Panc1 (cell line): ENCODE measurements around the gene CUTA. TPM values are rescaled to one million over a fixed set of nuclear protein-coding genes. Genes with fewer than 3 reads are reported as not detected.

Experiments used
- ATAC-seq: fragments of 200-7000 bp; cut with Tn5 transposase; 2 replicates; pipeline ENCODE4 v1.9.1; 2020; ENCODE audit warnings: mild to moderate bottlenecking, moderate library complexity
- Bru-seq: library from RNA; stranded (reverse); fragments of 400-500 nt; gene quantifications from one replicate; lab custom pipeline; 2021; lab: Mats Ljungman, UMichigan
- BruChase-seq, 2 experiments: library from RNA; stranded (reverse); fragments of 400-500 nt; gene quantifications; one replicate each; lab custom pipeline; 2021; lab: Mats Ljungman, UMichigan
- BruUV-seq: library from RNA; stranded (reverse); fragments of 400-500 nt; replicated peaks from 2 replicates; lab custom pipeline; 2021; lab: Mats Ljungman, UMichigan
- CTCF ChIA-PET: fragments of 300-600 bp; sonication (Branson Sonifier 250); formaldehyde crosslinking; loops from one replicate; lab custom pipeline; 2022; ENCODE audit warnings: antibody characterized with exemption; lab: Charles Lee
- POLR2A ChIA-PET: fragments of 300-600 bp; sonication (Branson Sonifier 250); formaldehyde crosslinking; loops from one replicate; lab custom pipeline; 2022; ENCODE audit warnings: antibody characterized with exemption; lab: Charles Lee
- DNase-seq: peaks from one replicate; pipeline ENCODE4 v3.0.0-alpha.2; 2010; ENCODE audit warnings: low read depth, low spot score
- H3K27ac ChIP-seq: 2 replicates; pipeline ENCODE4 v1.5.1; 2011; ENCODE audit warnings: mild to moderate bottlenecking, low read length, inconsistent platforms
- H3K27me3 ChIP-seq: fragments of 200-500 bp; sonication (Bioruptor generic); 2 replicates; pipeline ENCODE4 v1.6.0; 2014; ENCODE audit warnings: low read length, inconsistent platforms; ENCODE audit not compliant: control insufficient read depth, insufficient read depth
- H3K36me3 ChIP-seq: fragments of 200-500 bp; sonication (Bioruptor generic); 2 replicates; pipeline ENCODE4 v1.5.1; 2014; ENCODE audit warnings: inconsistent platforms, mild to moderate bottlenecking, low read length, moderate library complexity; ENCODE audit not compliant: control insufficient read depth, insufficient read depth
- H3K4me1 ChIP-seq: 2 replicates; pipeline ENCODE4 v1.5.1; 2011; ENCODE audit warnings: inconsistent platforms, mild to moderate bottlenecking, low read length, moderate library complexity; ENCODE audit not compliant: control insufficient read depth, insufficient read depth
- H3K4me3 ChIP-seq, 2 experiments: 2 replicates each; pipeline ENCODE4 v1.5.1; 2011 to 2012; ENCODE audit warnings: low read depth in 2 of 2, low read length in 2 of 2, mild to moderate bottlenecking in 2 of 2, inconsistent platforms in 1 of 2, moderate library complexity in 1 of 2
- H3K9me3 ChIP-seq: fragments of 200-500 bp; sonication (Bioruptor generic); 2 replicates; pipeline ENCODE4 v1.5.1; 2014; ENCODE audit warnings: low read depth, mild to moderate bottlenecking, inconsistent platforms, low read length, moderate library complexity; ENCODE audit not compliant: control insufficient read depth, insufficient read depth
- POLR2AphosphoS5 ChIP-seq: IDR thresholded peaks from 2 replicates; pipeline ENCODE4 v1.6.1; 2012; ENCODE audit warnings: mild to moderate bottlenecking, low read depth, low read length, moderate library complexity
- REST ChIP-seq, 2 experiments: IDR thresholded peaks; 2 replicates each; pipeline ENCODE4 v1.6.1; 2011 to 2012; ENCODE audit warnings: low read depth in 2 of 2, control low read depth in 1 of 2, low read length in 1 of 2, mild to moderate bottlenecking in 1 of 2, moderate library complexity in 1 of 2; ENCODE audit not compliant: insufficient read depth in 1 of 2
- SIN3A ChIP-seq: IDR thresholded peaks from 2 replicates; pipeline ENCODE4 v1.6.1; 2012; ENCODE audit warnings: low read depth, mild to moderate bottlenecking, low read length, moderate library complexity, borderline replicate concordance; ENCODE audit not compliant: insufficient read depth
- TCF7L2 ChIP-seq: IDR thresholded peaks from 2 replicates; pipeline ENCODE4 v1.6.1; 2011; ENCODE audit warnings: mild to moderate bottlenecking, low read depth, low read length, inconsistent platforms
- in situ Hi-C: cut with HindIII; loops from 2 replicates; pipeline ENCODE4 v1.10.0; 2016; ENCODE audit warnings: low sequenced_read_pairs, low pct_unique_long_range_greater_than_20kb
- intact Hi-C: fragments of 100-400 bp; cut with micrococcal nuclease; formaldehyde crosslinking; loops from one replicate; pipeline ENCODE4 v1.10.0; 2022; ENCODE audit not compliant: unreplicated experiment
- long read RNA-seq: library from polyadenylated mRNA; unstranded; transcript quantifications from one replicate; pipeline ENCODE4 v2.0.0, GENCODE V29; 2021; ENCODE audit not compliant: unreplicated experiment
- polyA plus RNA-seq: library from polyadenylated mRNA; unstranded; fragments of >200 nt; gene quantifications from one replicate; pipeline ENCODE4 v1.2.1, GENCODE V29; 2012; ENCODE audit warnings: missing spikeins; ENCODE audit not compliant: insufficient read length
- total RNA-seq: library from RNA; stranded (reverse); gene quantifications from one replicate; pipeline ENCODE4 v1.2.1, GENCODE V29; 2021; ENCODE audit not compliant: unreplicated experiment
- TF ChIP-seq, protein P1 (sequence below): fragments of 450-650 bp; IDR thresholded peaks from 2 replicates; pipeline ENCODE4 v1.5.1; 2017; ENCODE audit warnings: mild to moderate bottlenecking

Gene CUTA
- total RNA-seq = 338 TPM
- polyA plus RNA-seq = 397 TPM
- percentile 91 among the genes with signal in this experiment for Bru-seq, nascent RNA
- BruChase-seq, experiment 1, labeled RNA remaining after a 2-hour chase = percentile 93 among the genes with signal in this experiment
- BruChase-seq, experiment 2, labeled RNA remaining after a 6-hour chase = percentile 97 among the genes with signal in this experiment
- long read RNA-seq, transcript CUTA-203 (6 exons, 937 nt) = minor isoform, 31 of 151 reads
- long read RNA-seq, transcript CUTA-214 (6 exons, 661 nt) = minor isoform, 17 of 151 reads
- long read RNA-seq, transcript CUTA-210 (6 exons, 769 nt) = minor isoform, 19 of 151 reads
- long read RNA-seq, transcript CUTA-205 (5 exons, 1,054 nt) = major isoform, 64 of 151 reads
- long read RNA-seq, partial matches to known transcripts = 0 of 151 reads
- long read RNA-seq, other reads (novel, unspliced or antisense) = 15 of 151 reads

DNA sequence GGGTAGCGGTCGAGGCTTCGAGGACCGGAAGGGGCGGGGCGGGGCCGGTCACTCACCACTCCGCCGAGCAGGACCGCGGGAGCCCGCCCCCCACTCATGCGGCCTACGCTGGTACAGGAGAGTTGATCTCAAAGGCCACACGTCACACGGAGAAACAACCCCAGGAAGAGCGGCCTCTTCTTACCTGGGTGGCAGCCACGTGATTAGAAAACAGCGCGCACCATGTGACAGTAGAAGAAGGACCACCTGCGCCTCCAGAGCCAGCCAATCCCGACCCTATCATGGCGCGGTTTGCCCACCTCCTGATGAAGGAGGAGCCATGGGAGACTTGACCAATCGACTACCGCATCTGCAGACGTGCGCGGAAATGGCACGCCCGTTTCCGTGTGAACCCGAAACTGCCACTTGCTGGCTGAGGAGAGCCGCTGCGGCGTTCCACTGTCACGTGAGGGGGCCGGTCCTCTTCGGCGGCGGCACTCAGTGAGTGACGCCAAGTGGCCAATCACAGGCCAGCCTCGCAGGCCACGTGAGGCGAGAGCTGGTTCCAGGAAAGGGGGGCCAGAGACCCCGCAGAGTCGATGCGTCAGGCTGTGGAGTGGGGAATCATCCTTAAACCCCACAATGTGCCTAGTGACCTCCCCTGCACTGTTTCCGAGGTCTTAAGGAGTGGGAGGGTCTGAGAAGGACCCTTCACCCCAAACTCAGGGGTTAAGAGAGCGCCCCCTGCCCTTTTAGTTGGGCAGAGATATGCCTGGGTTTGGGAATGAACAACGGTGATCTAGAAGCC lies at the start of gene CUTA:
TSS of gene CUTA (minus strand) at position 205 of the 787 bp plus-strand sequence. CDS start at position 98, 107 bp downstream.
- peak; percentile 68; the same call in 1 of the 2 replicates for TF ChIP-seq SIN3A
- TF ChIP-seq TCF7L2 = peak; percentile 86
- TF ChIP-seq POLR2AphosphoS5 = peak; percentile 37; the same call in 1 of the 2 replicates
- TF ChIP-seq REST (IDR thresholded peaks at IDR 0.05; ENCODE audit: insufficient read depth in 1 of 2, low read depth in 2 of 2, low read length in 1 of 2) = no peak
- TF ChIP-seq, protein P1, sequence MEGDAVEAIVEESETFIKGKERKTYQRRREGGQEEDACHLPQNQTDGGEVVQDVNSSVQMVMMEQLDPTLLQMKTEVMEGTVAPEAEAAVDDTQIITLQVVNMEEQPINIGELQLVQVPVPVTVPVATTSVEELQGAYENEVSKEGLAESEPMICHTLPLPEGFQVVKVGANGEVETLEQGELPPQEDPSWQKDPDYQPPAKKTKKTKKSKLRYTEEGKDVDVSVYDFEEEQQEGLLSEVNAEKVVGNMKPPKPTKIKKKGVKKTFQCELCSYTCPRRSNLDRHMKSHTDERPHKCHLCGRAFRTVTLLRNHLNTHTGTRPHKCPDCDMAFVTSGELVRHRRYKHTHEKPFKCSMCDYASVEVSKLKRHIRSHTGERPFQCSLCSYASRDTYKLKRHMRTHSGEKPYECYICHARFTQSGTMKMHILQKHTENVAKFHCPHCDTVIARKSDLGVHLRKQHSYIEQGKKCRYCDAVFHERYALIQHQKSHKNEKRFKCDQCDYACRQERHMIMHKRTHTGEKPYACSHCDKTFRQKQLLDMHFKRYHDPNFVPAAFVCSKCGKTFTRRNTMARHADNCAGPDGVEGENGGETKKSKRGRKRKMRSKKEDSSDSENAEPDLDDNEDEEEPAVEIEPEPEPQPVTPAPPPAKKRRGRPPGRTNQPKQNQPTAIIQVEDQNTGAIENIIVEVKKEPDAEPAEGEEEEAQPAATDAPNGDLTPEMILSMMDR = peak; percentile 72
- Histone ChIP-seq H3K9me3 (no peaks in the 10 kb centered on the region), H3K4me3 (peak within 1 kb of the TSS; percentile 86), H3K4me1 (peaks cover 45% of the 10 kb centered on the region), H3K27me3 (no peaks in the 10 kb centered on the region), H3K27ac (peak within 1 kb of the TSS; percentile 99), H3K36me3 (peaks cover 2% of the 10 kb centered on the region)
- no TSS peak for BruUV-seq
- ChIA-PET POLR2A (no interaction called here), CTCF (interaction anchor here (0.6 to 1.0 kb wide), 2 partner anchors 8 to 50 kb away, joined by 3 to 11 read pairs; no protein-coding TSS in a partner anchor)
- peak; percentile 98 for DNase-seq
- in situ Hi-C loops (no loop called here), intact Hi-C loops (no loop called here)
- ATAC-seq = peak; percentile 92

DNA sequence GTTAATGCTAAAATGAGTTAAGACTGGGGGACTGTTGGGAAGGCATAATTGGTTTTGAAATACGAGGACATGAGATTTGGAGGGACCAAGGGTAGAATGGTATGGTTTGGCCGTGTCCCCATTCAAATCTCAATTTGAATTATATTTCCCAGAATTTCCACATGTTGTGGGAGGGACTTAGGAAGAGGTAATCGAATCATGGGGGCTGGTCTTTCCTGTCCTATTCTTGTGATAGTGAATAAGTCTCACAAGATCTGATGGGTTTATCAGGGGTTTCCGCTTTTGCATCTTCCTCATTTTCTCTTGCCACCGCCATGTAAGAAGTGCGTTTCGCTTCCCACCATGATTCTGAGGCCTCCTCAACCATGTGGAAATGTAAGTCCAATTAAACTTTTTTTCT lies 49.2 kb upstream of the CUTA start:
- H3K27ac ChIP-seq = no peak overlapping the region
- intact Hi-C loops (no loop called here), in situ Hi-C loops (no loop called here)
- ChIA-PET POLR2A (no interaction called here), CTCF (no interaction called here)
- DNase-seq (no peak), ATAC-seq (no peak)
- no TSS peak for BruUV-seq
- TF ChIP-seq, protein P1 = no peak
- TF ChIP-seq SIN3A = no peak
- TF ChIP-seq REST (IDR thresholded peaks at IDR 0.05; ENCODE audit: insufficient read depth in 1 of 2, low read depth in 2 of 2, low read length in 1 of 2) = no peak
- no peak for TF ChIP-seq TCF7L2
- TF ChIP-seq POLR2AphosphoS5 = no peak
- no peaks in the 10 kb centered on the region for H3K27me3 ChIP-seq
- H3K36me3 ChIP-seq = no peaks in the 10 kb centered on the region
- H3K4me1 ChIP-seq = no peaks in the 10 kb centered on the region
- no peak overlapping the region for H3K4me3 ChIP-seq
- H3K9me3 ChIP-seq = no peaks in the 10 kb centered on the region
